Small intestine (tissue), 7 donors: ENCODE data around the gene ABL1. TPM values are rescaled to one million over a fixed set of nuclear protein-coding genes. Genes with fewer than 3 reads are reported as not detected.

Experiments used
- DNase-seq, 2 donors: peaks; one replicate each; pipeline versions ENCODE4 v3.0.0 to v3.0.0-alpha.2; 2013
- FAIRE-seq: peaks from 2 replicates; lab custom pipeline; 2012; peaks lifted over from hg19 to GRCh38; lab: Jason Lieb, UNC
- H3K27ac ChIP-seq, 3 donors: one replicate each; pipeline ENCODE4 v1.5.1; 2013; ENCODE audit warnings: low read length in 2 of 3, mild to moderate bottlenecking in 2 of 3, control low read depth in 1 of 3, inconsistent platforms in 1 of 3, low read depth in 1 of 3, moderate library complexity in 1 of 3
- H3K27me3 ChIP-seq, 3 donors: one replicate each; pipeline ENCODE4 v1.6.1; 2013; ENCODE audit warnings: low read length in 3 of 3, inconsistent platforms in 1 of 3; ENCODE audit not compliant: control insufficient read depth in 3 of 3, insufficient read depth in 3 of 3
- H3K36me3 ChIP-seq, 3 donors: one replicate each; pipeline ENCODE4 v1.6.1; 2013; ENCODE audit warnings: low read length in 3 of 3, inconsistent platforms in 1 of 3, low read depth in 1 of 3, mild to moderate bottlenecking in 1 of 3, moderate library complexity in 1 of 3; ENCODE audit not compliant: control insufficient read depth in 3 of 3, insufficient read depth in 2 of 3
- H3K4me1 ChIP-seq, 3 donors: one replicate each; pipeline ENCODE4 v1.6.1; 2013; ENCODE audit warnings: low read length in 2 of 3, inconsistent platforms in 1 of 3, low read depth in 1 of 3, mild to moderate bottlenecking in 1 of 3, moderate library complexity in 1 of 3; ENCODE audit not compliant: control insufficient read depth in 3 of 3, insufficient read depth in 2 of 3
- H3K4me3 ChIP-seq, 3 donors: one replicate each; pipeline ENCODE4 v1.5.1; 2013; ENCODE audit warnings: low read length in 3 of 3, control low read depth in 1 of 3, inconsistent platforms in 1 of 3, low read depth in 1 of 3, mild to moderate bottlenecking in 1 of 3, moderate library complexity in 1 of 3
- H3K9me3 ChIP-seq, 2 donors: one replicate each; pipeline ENCODE4 v1.6.1; 2013; ENCODE audit warnings: low read depth in 1 of 2, low read length in 1 of 2; ENCODE audit not compliant: control insufficient read depth in 2 of 2, insufficient read depth in 1 of 2
- WGBS, 3 donors: extraction: QIAGEN DNeasy Blood & Tissue Kit; methylation state at CpG; one replicate each; pipeline ENCODE4 v1.1.7; 2013; 5-methylcytosine and 5-hydroxymethylcytosine counted together
- polyA plus RNA-seq, 4 donors: library from polyadenylated mRNA; stranded (reverse) in 3 of 4; unstranded in 1 of 4; fragments of 200-250 nt in 3 of 4; fragments of 120-200 nt in 1 of 4; gene quantifications; one replicate each; pipeline versions ENCODE4 v1.2.1 to v1.2.3, GENCODE V29; 2013
- donor health status: healthy with polysubstance abuse.
- donor health status: control.
- donor health status: control.
- donor health status: Bipolar disorder and iron deficiency.
- donor health status: healthy.

ABL1 gene
- polyA plus RNA-seq, 4 donors: 8.7 to 58.1 (median 28.1) TPM

DNA sequence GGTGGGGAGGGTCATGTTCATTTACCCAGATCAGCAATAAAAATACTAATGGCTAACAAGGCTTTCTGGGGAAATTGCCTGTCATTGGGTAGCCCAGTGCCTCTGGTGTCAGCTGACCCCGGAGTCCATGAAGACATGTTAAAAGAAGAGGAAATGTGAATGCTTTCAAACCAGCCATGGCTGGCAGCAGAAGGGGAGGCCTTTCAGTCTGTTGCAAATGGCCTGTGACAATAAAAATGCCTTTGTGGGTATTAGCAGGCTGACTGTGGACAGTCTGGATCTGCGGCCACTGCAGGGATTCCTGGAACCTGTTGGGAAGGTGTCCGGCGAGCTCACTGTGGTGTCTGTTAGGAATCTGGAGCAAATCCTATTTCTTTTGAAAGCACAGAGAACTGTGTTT lies 7.5 kb downstream of the ABL1 start:
- no peak for FAIRE-seq
- no peak for DNase-seq
- H3K4me1 ChIP-seq: peaks cover 2 to 3% (median 3%) of the 10 kb centered on the region in 3 donors
- WGBS, 3 donors: 78 to 91% (median 84%) methylated on average over 4 of the region's 4 CpGs
- peaks cover 0 to 15% (median 0%) of the 10 kb centered on the region in 3 donors for H3K36me3 ChIP-seq
- no peak overlapping the region for H3K4me3 ChIP-seq
- no peak overlapping the region for H3K27ac ChIP-seq
- H3K9me3 ChIP-seq: no peaks in the 10 kb centered on the region
- no peaks in the 10 kb centered on the region for H3K27me3 ChIP-seq

DNA sequence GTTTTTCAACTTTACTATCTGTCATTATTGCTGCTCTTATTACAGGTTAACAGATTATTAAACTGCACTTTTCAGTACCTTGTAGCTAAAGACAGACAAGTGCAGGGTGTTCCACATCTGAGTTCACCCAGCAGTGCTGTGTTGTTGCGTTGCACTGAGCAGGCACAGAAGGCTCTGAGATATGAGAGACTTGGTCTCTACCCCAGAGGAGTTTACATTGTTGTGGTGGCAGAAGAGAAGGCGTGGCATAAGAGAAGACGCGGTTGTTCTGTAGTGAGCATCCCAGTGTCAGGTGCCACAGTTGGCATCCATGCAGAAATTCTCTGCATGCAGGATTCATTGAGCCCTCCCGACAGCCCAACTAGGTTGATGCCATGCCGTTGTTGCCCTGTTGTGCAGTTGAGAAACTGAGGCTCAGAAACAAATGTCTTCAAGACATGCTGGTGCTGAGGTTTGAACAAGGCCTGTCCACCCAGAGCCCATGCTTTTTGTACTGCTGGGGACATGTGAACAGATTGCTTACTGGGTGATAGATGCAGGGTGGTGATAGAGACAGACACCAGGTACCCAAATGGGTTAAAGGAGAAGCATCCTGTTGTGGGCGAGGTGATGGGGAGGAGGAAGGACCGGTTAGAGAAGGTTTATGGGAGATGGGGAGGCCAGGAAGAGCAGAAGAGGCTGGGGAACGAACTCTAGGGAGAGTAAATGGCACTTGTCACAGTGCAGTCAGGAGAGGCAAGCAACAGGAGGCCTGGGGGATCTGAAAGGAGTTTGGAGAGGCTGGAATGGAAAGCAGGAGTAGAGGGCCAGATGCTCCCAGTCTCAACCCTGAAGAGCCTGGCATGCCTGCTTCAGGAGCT lies 8.2 kb downstream of the ABL1 start:
- Histone ChIP-seq H3K9me3 (no peaks in the 10 kb centered on the region), H3K4me1 (peaks cover 0 to 3% (median 2%) of the 10 kb centered on the region in 3 donors), H3K27me3 (no peaks in the 10 kb centered on the region), H3K36me3 (peaks cover 0 to 15% (median 0%) of the 10 kb centered on the region in 3 donors), H3K4me3 (no peak overlapping the region), H3K27ac (no peak overlapping the region)
- WGBS, 3 donors: 75 to 80% (median 75%) methylated on average over 9 of the region's 9 CpGs
- no peak for FAIRE-seq
- no peak for DNase-seq

DNA sequence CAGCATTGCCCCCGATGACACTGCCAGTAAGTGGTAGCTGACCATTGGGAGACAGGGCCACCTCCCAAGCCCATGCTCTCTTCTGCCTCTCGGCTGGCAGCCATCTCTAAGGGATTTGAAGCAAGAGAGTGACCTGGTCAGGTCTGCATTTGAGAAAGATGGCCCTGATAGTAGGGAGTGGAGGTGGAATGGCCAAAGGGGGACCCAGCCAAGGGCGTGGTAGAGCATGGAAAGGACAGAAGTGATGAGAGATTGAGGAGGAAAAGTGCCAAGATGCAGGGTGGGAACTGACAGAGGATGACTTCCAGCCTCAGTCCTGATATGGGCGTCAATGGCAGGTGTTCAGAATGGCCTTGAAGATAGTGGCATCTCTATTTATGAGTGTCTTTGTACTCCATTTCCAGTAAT lies 9.0 kb downstream of the ABL1 start:
- no peak for FAIRE-seq
- no peaks in the 10 kb centered on the region for H3K27me3 ChIP-seq
- H3K27ac ChIP-seq: peak overlapping the region in 1 of 3 donors; percentile 64
- peaks cover 0 to 18% (median 0%) of the 10 kb centered on the region in 3 donors for H3K36me3 ChIP-seq
- H3K4me3 ChIP-seq: no peak overlapping the region
- no peaks in the 10 kb centered on the region for H3K9me3 ChIP-seq
- WGBS, 3 donors: 78 to 80% (median 79%) methylated on average over 4 of the region's 4 CpGs
- peaks cover 0 to 3% (median 2%) of the 10 kb centered on the region in 3 donors for H3K4me1 ChIP-seq
- DNase-seq: no peak

DNA sequence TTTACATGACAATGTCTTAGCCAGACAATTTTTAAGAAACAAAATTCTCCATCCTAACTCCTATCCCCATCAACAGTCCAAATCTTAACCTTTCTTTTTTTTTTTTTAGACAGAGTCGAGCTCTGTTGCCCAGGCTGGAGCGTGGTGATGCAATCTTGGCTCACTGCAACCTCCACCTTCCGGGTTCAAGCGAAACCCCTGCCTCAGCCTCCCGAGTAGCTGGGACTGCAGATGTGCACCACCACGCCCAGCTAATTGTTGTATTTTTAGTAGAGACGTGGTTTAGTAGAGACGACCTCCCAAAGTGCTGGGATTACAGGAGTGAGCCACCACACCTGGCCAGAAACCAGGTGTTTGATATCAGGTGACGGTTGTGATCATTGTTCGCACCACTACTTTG lies 10.2 kb downstream of the ABL1 start:
- WGBS, 3 donors: 62 to 74% (median 71%) methylated on average over 10 of the region's 10 CpGs
- Histone ChIP-seq H3K9me3 (no peaks in the 10 kb centered on the region), H3K4me3 (no peak overlapping the region), H3K27me3 (no peaks in the 10 kb centered on the region), H3K27ac (peak overlapping the region in 2 of 3 donors; percentile 65 to 83), H3K4me1 (peaks cover 0 to 3% (median 2%) of the 10 kb centered on the region in 3 donors), H3K36me3 (peaks cover 0 to 18% (median 0%) of the 10 kb centered on the region in 3 donors)
- DNase-seq (no peak), FAIRE-seq (no peak)

DNA sequence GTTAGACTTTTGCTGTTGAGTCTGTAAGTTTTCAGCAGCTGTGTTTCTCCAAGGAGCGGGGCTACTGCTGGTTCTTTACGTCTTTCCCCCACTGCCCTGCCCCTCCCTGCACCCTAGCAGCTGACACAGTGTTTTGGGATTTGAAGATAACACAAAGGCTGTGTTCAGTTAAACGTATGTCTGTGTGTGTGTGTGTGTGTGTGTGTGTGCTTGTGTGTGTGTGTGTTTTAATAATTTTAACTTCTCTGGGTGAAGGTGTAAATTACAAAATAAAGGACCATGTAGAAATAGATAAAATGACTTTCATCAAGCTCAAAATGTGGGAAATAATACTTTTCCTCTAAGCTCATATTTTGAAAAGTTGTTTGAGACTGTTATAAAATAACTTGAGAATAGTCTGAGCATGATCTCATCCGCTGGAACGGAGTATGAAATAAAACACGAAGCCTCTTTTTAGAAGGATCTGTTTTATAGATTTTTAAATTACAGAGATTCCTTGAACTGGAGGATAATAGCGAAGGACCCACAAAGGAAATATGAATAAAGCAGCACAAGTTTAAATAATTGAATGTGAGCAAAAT lies 10.9 kb downstream of the ABL1 start:
- no peak overlapping the region for H3K4me3 ChIP-seq
- peaks cover 0 to 18% (median 0%) of the 10 kb centered on the region in 3 donors for H3K36me3 ChIP-seq
- H3K9me3 ChIP-seq: no peaks in the 10 kb centered on the region
- peaks cover 0 to 3% (median 2%) of the 10 kb centered on the region in 3 donors for H3K4me1 ChIP-seq
- DNase-seq (peak in 1 of 2 donors; percentile 27), FAIRE-seq (no peak)
- H3K27ac ChIP-seq: peak overlapping the region in 2 of 3 donors; percentile 83 to 94
- H3K27me3 ChIP-seq: no peaks in the 10 kb centered on the region
- WGBS, 3 donors: 52 to 73% (median 70%) methylated on average over 7 of the region's 7 CpGs

DNA sequence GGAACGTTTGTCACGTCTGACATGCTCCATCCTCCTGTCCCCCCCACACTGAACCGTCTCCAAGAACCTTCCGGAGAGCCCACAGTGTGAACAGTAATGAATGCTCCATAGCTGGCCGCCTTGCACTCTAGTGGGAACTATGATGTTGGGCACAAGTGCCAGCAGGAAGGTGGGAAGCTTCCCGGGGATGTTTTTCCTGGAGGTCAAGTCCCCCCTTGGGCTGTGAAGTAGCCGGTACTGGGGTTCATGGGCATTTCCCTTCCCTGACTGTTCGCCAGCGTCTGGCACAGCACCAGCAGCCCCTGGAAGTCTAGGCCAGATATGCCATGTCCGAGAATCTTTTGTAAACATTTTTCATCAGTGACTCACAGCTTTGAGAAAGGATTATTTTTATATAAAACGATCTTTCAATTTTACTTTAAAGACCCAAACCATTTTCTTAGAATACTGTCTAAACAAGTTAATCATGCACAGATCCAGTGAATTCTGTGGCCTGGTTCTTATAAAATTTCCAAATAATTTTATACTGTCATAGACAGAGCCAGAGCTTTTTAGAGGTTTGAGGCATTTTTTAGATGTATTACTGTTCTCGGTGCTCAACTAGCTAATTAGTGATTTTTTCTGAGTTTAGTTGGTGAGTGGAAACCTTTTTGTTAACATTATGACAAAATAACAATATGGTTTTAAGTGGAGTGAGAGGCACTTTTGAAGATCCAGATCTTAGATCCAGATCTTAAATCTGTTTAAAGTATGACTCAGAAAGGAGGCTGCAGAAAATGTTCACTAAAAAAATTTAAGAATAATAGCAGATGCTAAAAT lies 11.6 kb downstream of the ABL1 start:
- no peak for DNase-seq
- Histone ChIP-seq H3K4me3 (no peak overlapping the region), H3K4me1 (peaks cover 0 to 3% (median 2%) of the 10 kb centered on the region in 3 donors), H3K9me3 (no peaks in the 10 kb centered on the region), H3K36me3 (peaks cover 0 to 18% (median 0%) of the 10 kb centered on the region in 3 donors), H3K27ac (peak overlapping the region in 2 of 3 donors; percentile 83 to 94), H3K27me3 (no peaks in the 10 kb centered on the region)
- 50 to 70% (median 70%) methylated on average over 12 of the region's 12 CpGs for WGBS, 3 donors
- no peak for FAIRE-seq

DNA sequence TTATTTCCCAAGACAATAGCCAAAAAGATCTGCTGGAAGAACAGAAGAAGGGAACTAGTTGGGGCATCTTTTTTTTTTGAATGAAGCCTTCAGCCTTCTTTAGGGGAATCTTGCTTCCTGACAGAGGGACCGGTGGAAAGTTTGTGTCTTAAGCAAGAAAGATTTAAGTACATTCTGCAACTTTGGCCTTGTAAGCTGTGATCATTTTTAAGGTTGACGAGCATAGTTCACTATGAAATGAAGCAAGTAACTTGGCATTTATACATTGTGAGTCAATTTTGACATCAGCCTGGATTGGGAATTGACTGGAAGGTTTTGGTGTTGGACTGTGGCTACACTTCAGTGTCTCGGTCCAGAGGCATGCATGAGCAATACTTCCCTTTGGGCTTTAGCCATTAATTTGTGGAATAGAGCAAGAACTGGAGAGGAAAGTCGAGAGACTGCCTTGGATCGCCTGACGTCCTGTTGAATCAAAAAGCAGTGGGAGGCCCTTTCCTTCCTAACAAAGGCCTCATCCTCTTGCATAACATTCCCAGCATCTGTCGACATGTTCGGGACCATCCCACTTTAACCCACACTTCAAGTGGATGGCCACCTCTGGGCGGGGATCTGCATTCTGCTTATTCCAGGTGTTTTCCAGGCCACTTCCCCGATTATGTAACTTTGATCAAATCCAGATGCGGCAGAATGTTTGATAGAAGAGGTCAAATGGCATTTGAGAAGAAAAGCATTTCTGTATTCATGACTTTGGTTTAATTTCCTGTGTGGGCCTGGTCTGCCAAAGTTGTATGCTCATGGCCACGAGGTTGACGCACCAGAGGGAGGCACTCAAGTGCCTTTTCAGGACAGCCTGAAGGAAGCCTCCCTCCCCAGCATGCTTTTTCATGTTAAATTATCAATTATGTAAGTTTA lies 12.5 kb downstream of the ABL1 start:
- Histone ChIP-seq H3K4me1 (peaks cover 0 to 2% (median 1%) of the 10 kb centered on the region in 3 donors), H3K9me3 (no peaks in the 10 kb centered on the region), H3K27me3 (no peaks in the 10 kb centered on the region), H3K4me3 (no peak overlapping the region), H3K27ac (peak overlapping the region in 2 of 3 donors; percentile 75 to 83), H3K36me3 (peaks cover 0 to 21% (median 0%) of the 10 kb centered on the region in 3 donors)
- FAIRE-seq (no peak), DNase-seq (peak; percentile 16 to 49)
- WGBS, 3 donors: 50 to 75% (median 70%) methylated on average over 13 of the region's 13 CpGs
